ENCODE data around the gene OR3A1. TPM values are rescaled to one million over a fixed set of nuclear protein-coding genes. Genes with fewer than 3 reads are reported as not detected.
"Not testable (repeated sequence)": the region's sequence is repeated elsewhere in the genome, so short reads cannot be mapped to it uniquely, and the experiment has no call there.

Gene OR3A1
- total RNA-seq, 1 donor from 2014 or later: not detected

GRCh38 chr17:3295632-3296031, 2.5 kb downstream of the OR3A1 start:
- no peaks in the 10 kb centered on the region for H3K36me3 ChIP-seq (ENCODE audit: control insufficient read depth, insufficient read depth, low read length)
- H3K27me3 ChIP-seq (ENCODE audit: control insufficient read depth, insufficient read depth, low read length): no peaks in the 10 kb centered on the region
- FAIRE-seq (no peak), DNase-seq (ENCODE audit: low read depth) (no peak)
- no peak overlapping the region for H3K4me3 ChIP-seq (ENCODE audit: low read depth, low read length)
- TF ChIP-seq CTCF (IDR thresholded peaks at IDR 0.05; ENCODE audit: insufficient read depth, low read length, severe bottlenecking): no peak

GRCh38 chr17:3293548-3293947, 4.6 kb downstream of the OR3A1 start:
- H3K4me3 ChIP-seq (ENCODE audit: low read depth, low read length); H3K27me3 ChIP-seq (ENCODE audit: control insufficient read depth, insufficient read depth, low read length); FAIRE-seq; H3K36me3 ChIP-seq (ENCODE audit: control insufficient read depth, insufficient read depth, low read length); DNase-seq (ENCODE audit: low read depth): not testable (repeated sequence)

GRCh38 chr17:3282901-3283300, 15.3 kb downstream of the OR3A1 start:
- no peaks in the 10 kb centered on the region for H3K27me3 ChIP-seq (ENCODE audit: control insufficient read depth, insufficient read depth, low read length)
- TF ChIP-seq CTCF (IDR thresholded peaks at IDR 0.05; ENCODE audit: insufficient read depth, low read length, severe bottlenecking): no peak
- H3K4me3 ChIP-seq (ENCODE audit: low read depth, low read length): no peak overlapping the region
- DNase-seq (ENCODE audit: low read depth): no peak
- FAIRE-seq: no peak
- H3K36me3 ChIP-seq (ENCODE audit: control insufficient read depth, insufficient read depth, low read length): no peaks in the 10 kb centered on the region

- Histone ChIP-seq H3K4me3 (ENCODE audit: low read depth, low read length) (no peak overlapping the region), H3K27me3 (ENCODE audit: control insufficient read depth, insufficient read depth, low read length) (no peaks in the 10 kb centered on the region), H3K36me3 (ENCODE audit: control insufficient read depth, insufficient read depth, low read length) (no peaks in the 10 kb centered on the region)
- FAIRE-seq (no peak), DNase-seq (ENCODE audit: low read depth) (no peak)
- no peak for TF ChIP-seq CTCF (IDR thresholded peaks at IDR 0.05; ENCODE audit: insufficient read depth, low read length, severe bottlenecking)
Observed at GRCh38 chr17:3276126-3276525, 22.0 kb downstream of the OR3A1 start.

GRCh38 chr17:3271072-3271848, 26.9 kb downstream of the OR3A1 start:
- FAIRE-seq (no peak), DNase-seq (ENCODE audit: low read depth) (no peak)
- no peaks in the 10 kb centered on the region for H3K27me3 ChIP-seq (ENCODE audit: control insufficient read depth, insufficient read depth, low read length)
- H3K4me3 ChIP-seq (ENCODE audit: low read depth, low read length): no peak overlapping the region
- TF ChIP-seq CTCF (IDR thresholded peaks at IDR 0.05; ENCODE audit: insufficient read depth, low read length, severe bottlenecking): no peak
- H3K36me3 ChIP-seq (ENCODE audit: control insufficient read depth, insufficient read depth, low read length): no peaks in the 10 kb centered on the region

GRCh38 chr17:3260600-3260999, 37.6 kb downstream of the OR3A1 start:
- H3K4me3 ChIP-seq (ENCODE audit: low read depth, low read length): no peak overlapping the region
- no peak for DNase-seq (ENCODE audit: low read depth)
- FAIRE-seq: no peak
- TF ChIP-seq CTCF (IDR thresholded peaks at IDR 0.05; ENCODE audit: insufficient read depth, low read length, severe bottlenecking): no peak
- no peaks in the 10 kb centered on the region for H3K27me3 ChIP-seq (ENCODE audit: control insufficient read depth, insufficient read depth, low read length)
- no peaks in the 10 kb centered on the region for H3K36me3 ChIP-seq (ENCODE audit: control insufficient read depth, insufficient read depth, low read length)
